ENCODE data around the gene ILDR1. TPM values are rescaled to one million over a fixed set of nuclear protein-coding genes. Genes with fewer than 3 reads are reported as not detected.
A peak's percentile ranks its signal among the peaks of the same experiment; 100 is the strongest.

Gene ILDR1
- total RNA-seq, 1 donor from 2014 or later = 1.4 TPM

DNA sequence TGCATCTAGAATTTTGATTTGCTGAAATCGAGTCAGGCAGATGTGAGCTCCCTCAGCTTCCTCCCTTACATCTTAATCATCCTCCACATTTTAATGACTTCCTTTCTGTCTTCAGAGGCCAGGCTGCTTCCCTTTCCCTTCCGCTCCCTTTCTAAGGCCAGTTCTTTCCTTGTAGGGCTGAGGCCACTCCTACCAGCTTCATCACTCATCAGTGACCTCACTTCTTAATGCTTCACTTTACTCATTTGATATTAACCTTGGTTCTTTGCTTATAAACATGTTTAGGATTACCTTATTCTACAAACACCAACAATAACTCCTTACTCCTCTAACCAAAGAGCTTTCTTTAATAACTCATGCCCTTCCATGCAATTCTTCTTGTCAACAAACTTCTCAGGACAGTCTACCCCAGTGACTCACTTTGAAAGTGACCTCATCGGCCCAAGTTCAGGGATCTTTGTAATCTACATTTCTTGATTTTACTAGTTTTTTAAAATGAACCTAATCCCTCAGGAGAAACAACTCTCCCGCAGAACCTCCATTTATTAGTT, 23.9 kb downstream of the ILDR1 start:
- TF ChIP-seq, protein P1, sequence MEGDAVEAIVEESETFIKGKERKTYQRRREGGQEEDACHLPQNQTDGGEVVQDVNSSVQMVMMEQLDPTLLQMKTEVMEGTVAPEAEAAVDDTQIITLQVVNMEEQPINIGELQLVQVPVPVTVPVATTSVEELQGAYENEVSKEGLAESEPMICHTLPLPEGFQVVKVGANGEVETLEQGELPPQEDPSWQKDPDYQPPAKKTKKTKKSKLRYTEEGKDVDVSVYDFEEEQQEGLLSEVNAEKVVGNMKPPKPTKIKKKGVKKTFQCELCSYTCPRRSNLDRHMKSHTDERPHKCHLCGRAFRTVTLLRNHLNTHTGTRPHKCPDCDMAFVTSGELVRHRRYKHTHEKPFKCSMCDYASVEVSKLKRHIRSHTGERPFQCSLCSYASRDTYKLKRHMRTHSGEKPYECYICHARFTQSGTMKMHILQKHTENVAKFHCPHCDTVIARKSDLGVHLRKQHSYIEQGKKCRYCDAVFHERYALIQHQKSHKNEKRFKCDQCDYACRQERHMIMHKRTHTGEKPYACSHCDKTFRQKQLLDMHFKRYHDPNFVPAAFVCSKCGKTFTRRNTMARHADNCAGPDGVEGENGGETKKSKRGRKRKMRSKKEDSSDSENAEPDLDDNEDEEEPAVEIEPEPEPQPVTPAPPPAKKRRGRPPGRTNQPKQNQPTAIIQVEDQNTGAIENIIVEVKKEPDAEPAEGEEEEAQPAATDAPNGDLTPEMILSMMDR (IDR thresholded peaks at IDR 0.05) = no peak
- Mint-ChIP-seq H3K27me3 (no peaks in the 10 kb centered on the region), H3K4me1 (peaks cover 98% of the 10 kb centered on the region), H3K27ac (peak overlapping the region; percentile 73), H3K36me3 (ENCODE audit: low read depth) (no peaks in the 10 kb centered on the region), H3K9me3 (no peaks in the 10 kb centered on the region), H3K4me3 (peak overlapping the region; percentile 55)
- intact Hi-C loops (cut with micrococcal nuclease) = loop anchor here (2.0 to 10.0 kb wide), 5 partner anchors 116 to 577 kb away; partner anchors contain the start of genes EAF2, FAM162A, IQCB1 and MIX23
- DNase-seq (no peak), ATAC-seq (ENCODE audit: low read depth) (no peak)
- POLR2A ChIA-PET = interaction anchor here (0.9 to 1.4 kb wide), 2 partner anchors 79 to 93 kb away, joined by 5 to 6 read pairs; no protein-coding TSS in a partner anchor
- CTCF ChIA-PET = interaction anchor here (1.0 to 1.1 kb wide), 2 partner anchors 9 to 103 kb away, joined by 3 read pairs; no protein-coding TSS in a partner anchor

DNA sequence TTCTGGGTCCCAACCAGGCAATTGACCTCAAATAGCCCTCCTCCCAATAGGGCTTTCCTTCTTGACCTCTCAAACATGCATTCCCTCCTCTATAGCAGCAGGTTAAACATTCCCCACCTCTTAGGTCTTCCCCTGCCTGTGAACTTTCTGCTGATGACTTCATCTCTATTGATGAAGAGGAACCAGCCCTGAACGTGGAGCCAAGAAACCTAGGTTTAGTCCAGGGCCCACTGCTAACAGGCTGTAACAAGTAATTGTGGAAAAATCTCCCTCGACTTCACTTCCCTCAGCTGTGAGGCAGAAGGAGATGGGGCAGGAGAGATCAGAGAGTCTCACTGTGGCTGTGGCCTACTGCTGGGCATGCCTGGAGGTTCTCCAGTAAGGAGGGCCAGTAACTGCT, 24.7 kb downstream of the ILDR1 start:
- Mint-ChIP-seq H3K27ac (peak overlapping the region; percentile 60), H3K9me3 (no peaks in the 10 kb centered on the region), H3K4me1 (peaks cover 98% of the 10 kb centered on the region), H3K27me3 (no peaks in the 10 kb centered on the region), H3K4me3 (peak overlapping the region; percentile 17), H3K36me3 (ENCODE audit: low read depth) (no peaks in the 10 kb centered on the region)
- TF ChIP-seq, protein P1 (IDR thresholded peaks at IDR 0.05) = no peak
- CTCF ChIA-PET = interaction anchor here (1.0 to 1.1 kb wide), 2 partner anchors 8 to 104 kb away, joined by 3 read pairs; no protein-coding TSS in a partner anchor
- intact Hi-C loops (cut with micrococcal nuclease) = loop anchor here (5.0 to 10.0 kb wide), 4 partner anchors 115 to 577 kb away; partner anchors contain the start of genes FAM162A, MIX23 and PARP15
- POLR2A ChIA-PET = interaction anchor here (1.2 to 5.2 kb wide), 4 partner anchors 7 to 94 kb away, joined by 3 to 37 read pairs (median 5); no protein-coding TSS in a partner anchor
- no peak for ATAC-seq (ENCODE audit: low read depth)
- no peak for DNase-seq

DNA sequence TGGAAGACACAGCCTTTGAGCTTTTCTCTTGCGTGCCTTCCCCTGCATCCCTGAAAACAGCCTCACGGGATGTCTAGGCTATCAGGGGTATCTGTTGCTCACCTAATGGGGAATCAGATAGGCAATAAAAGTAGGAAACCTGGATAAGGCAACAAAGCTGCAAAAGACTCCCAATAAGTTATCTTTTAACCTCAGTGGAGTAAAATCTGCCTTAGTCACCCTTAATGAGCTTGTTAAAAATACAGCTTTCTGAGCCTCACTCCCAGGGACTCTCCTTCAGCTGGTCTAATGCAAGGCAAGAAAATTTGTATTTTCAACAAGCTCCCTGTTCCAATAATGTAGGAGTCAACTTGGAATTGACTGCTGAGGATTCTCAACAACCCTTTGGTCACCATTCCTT, 25.6 kb downstream of the ILDR1 start:
- POLR2A ChIA-PET = interaction anchor here (1.2 to 5.2 kb wide), 6 partner anchors 8 to 84 kb away, joined by 3 to 37 read pairs (median 6); partner anchors contain the start of gene CD86
- CTCF ChIA-PET = interaction anchor here (0.7 to 2.1 kb wide), 12 partner anchors 17 to 266 kb away, joined by 3 to 12 read pairs (median 4); partner anchors contain the start of gene CD86

DNA sequence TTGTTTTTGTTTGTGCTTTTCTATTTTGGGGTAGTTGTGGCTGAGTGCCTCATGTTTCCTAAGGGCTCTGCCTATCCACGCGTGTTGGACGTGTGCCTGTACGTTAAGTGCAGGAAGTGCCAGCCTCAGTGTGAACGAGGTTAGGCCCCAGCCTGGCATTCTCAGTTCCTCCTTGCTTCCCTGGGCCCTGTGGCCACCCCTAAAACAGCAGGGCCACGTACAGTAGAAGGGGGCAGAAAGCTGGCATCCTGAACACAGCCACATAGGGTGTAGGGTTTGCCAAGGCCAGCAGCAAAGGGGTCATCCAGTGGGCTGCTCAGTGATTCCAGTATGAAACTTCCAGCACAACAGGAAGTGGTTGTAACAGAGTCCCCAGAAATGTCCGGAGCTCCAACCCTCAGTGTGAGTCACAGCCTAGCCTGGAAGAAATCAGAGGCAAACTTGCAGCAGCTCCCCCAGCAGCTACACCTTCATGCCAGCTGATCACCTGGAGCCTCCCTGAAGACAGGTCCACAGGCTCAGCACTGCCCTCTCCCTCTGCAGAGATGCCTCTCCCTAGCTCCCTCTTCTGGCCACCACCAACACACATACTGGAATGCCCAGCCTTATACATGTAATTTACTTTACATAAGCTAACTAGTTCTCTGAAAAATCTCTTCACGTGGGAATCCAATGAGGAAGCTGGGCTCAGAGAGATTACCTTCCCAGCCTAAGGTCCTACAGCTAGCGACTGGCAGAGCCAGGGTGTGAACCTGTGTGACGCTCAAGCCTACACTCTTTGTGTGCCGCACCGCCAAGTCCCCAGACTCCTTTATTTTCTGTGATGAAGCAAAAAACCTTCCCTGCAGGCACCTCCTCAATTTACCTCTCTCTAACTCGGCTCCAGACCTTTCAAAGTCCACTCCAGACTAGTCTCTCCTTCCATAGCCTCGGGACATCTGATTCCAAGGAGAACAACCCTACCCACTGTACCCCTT, 26.6 kb downstream of the ILDR1 start:
- ATAC-seq (ENCODE audit: low read depth) = peak; percentile 79
- Mint-ChIP-seq H3K9me3 (no peaks in the 10 kb centered on the region), H3K4me1 (peaks cover 99% of the 10 kb centered on the region), H3K4me3 (peak overlapping the region; percentile 47), H3K36me3 (ENCODE audit: low read depth) (no peaks in the 10 kb centered on the region), H3K27ac (peak overlapping the region; percentile 85), H3K27me3 (no peaks in the 10 kb centered on the region)
- CTCF ChIA-PET = interaction anchor here (0.7 to 2.1 kb wide), 22 partner anchors 9 to 267 kb away, joined by 3 to 15 read pairs (median 4); partner anchors contain the start of gene CD86
- peak; percentile 57 for DNase-seq
- POLR2A ChIA-PET = interaction anchor here (0.8 to 5.2 kb wide), 9 partner anchors 8 to 106 kb away, joined by 3 to 37 read pairs (median 4); partner anchors contain the start of gene CD86
- intact Hi-C loops (cut with micrococcal nuclease) = loop anchor here (1.0 to 10.0 kb wide), 9 partner anchors 8 to 579 kb away; partner anchors contain the start of genes CD86, FAM162A, MIX23 and PARP15
- TF ChIP-seq, protein P1 (IDR thresholded peaks at IDR 0.05) = no peak

More for the DNA sequence above, 25.6 kb downstream of the ILDR1 start:
- Mint-ChIP-seq H3K4me1 (peaks cover 100% of the 10 kb centered on the region), H3K4me3 (no peak overlapping the region), H3K27ac (peak overlapping the region; percentile 85), H3K27me3 (no peaks in the 10 kb centered on the region), H3K36me3 (ENCODE audit: low read depth) (no peaks in the 10 kb centered on the region), H3K9me3 (no peaks in the 10 kb centered on the region)
- no peak for ATAC-seq (ENCODE audit: low read depth)
- no peak for DNase-seq
- TF ChIP-seq, protein P1 (IDR thresholded peaks at IDR 0.05) = no peak
- intact Hi-C loops (cut with micrococcal nuclease) = loop anchor here (5.0 to 10.0 kb wide), 4 partner anchors 114 to 578 kb away; partner anchors contain the start of genes FAM162A, MIX23 and PARP15
